ENCODE data around the gene ATP6V1C2.

DNA sequence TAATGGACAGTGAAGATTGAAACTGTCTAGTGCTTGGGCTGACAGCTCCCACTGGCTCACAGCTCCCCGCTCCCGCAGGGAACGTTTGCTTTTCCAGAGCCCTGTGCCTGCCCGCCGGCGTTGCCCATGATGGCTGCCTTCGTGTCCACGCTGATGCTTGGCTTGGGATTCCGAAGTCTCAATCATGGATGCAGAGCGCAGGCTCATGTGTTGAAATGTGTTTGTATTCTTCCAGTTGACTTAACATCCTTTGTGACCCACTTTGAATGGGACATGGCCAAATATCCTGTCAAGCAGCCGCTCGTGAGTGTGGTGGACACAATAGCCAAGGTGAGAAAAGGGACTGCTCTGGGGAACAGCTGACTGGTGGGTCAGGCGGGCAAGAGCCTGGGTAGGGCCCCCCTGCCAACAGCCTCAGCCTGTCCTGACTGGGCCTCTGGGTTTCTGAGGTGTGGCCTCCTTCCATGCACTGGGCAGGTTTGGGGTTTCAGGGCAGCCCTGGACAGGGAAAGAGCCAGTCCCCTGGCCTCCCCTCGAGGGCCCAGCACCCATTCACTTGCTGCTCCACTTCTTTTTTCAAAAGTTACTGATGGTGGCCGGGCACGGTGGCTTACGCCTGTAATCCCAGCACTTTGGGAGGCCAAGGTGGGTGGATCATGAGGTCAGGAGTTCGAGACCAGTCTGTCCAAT lies 42.8 kb downstream of the ATP6V1C2 start:
- TF ChIP-seq POLR2AphosphoS5 (IDR thresholded peaks at IDR 0.05; ENCODE audit: low read depth, low read length) (no peak), SIN3A (IDR thresholded peaks at IDR 0.05; ENCODE audit: low read depth) (no peak), SP1 (IDR thresholded peaks at IDR 0.05; ENCODE audit: low read depth) (no peak), YY1 (IDR thresholded peaks at IDR 0.05; ENCODE audit: extremely low read depth, insufficient replicate concordance, low read depth, low read length) (no peak), POLR2A (IDR thresholded peaks at IDR 0.05; ENCODE audit: borderline replicate concordance, extremely low read depth, insufficient read depth, insufficient read length) (no peak), RAD21 (IDR thresholded peaks at IDR 0.05; ENCODE audit: low read depth) (no peak), SRF (IDR thresholded peaks at IDR 0.05; ENCODE audit: low read depth) (no peak), CEBPB (IDR thresholded peaks at IDR 0.05; ENCODE audit: low read depth) (no peak)
- TF ChIP-seq, protein P1, sequence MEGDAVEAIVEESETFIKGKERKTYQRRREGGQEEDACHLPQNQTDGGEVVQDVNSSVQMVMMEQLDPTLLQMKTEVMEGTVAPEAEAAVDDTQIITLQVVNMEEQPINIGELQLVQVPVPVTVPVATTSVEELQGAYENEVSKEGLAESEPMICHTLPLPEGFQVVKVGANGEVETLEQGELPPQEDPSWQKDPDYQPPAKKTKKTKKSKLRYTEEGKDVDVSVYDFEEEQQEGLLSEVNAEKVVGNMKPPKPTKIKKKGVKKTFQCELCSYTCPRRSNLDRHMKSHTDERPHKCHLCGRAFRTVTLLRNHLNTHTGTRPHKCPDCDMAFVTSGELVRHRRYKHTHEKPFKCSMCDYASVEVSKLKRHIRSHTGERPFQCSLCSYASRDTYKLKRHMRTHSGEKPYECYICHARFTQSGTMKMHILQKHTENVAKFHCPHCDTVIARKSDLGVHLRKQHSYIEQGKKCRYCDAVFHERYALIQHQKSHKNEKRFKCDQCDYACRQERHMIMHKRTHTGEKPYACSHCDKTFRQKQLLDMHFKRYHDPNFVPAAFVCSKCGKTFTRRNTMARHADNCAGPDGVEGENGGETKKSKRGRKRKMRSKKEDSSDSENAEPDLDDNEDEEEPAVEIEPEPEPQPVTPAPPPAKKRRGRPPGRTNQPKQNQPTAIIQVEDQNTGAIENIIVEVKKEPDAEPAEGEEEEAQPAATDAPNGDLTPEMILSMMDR (IDR thresholded peaks at IDR 0.05 in 2 of 3, conservative IDR thresholded peaks at IDR 0.05 in 1 of 3; ENCODE audit: borderline replicate concordance in 1 of 3, insufficient read depth in 1 of 3, low read depth in 2 of 3, low read length in 2 of 3) = no peak
- TF ChIP-seq, protein P2, sequence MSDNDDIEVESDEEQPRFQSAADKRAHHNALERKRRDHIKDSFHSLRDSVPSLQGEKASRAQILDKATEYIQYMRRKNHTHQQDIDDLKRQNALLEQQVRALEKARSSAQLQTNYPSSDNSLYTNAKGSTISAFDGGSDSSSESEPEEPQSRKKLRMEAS (IDR thresholded peaks at IDR 0.05) = no peak

Data from HCT116 (cell line).